A673 (cell line): ENCODE measurements around the gene B9D2. TPM values are rescaled to one million over a fixed set of nuclear protein-coding genes. Genes with fewer than 3 reads are reported as not detected.

Experiments used
- BruUV-seq: library from RNA; stranded (reverse); fragments of 400-500 nt; replicated peaks from 2 replicates; lab custom pipeline; 2021; lab: Mats Ljungman, UMichigan
- CTCF ChIA-PET: fragments of 300-600 bp; sonication (Branson Sonifier 250); formaldehyde crosslinking; loops from one replicate; lab custom pipeline; 2022; ENCODE audit warnings: antibody characterized with exemption; lab: Charles Lee
- POLR2A ChIA-PET: fragments of 300-600 bp; sonication (Branson Sonifier 250); formaldehyde crosslinking; loops from one replicate; lab custom pipeline; 2022; ENCODE audit warnings: antibody characterized with exemption; ENCODE audit not compliant: low non-redundant PET; lab: Charles Lee
- DNase-seq: peaks from one replicate; pipeline ENCODE4 v3.0.0-alpha.2; 2015; ENCODE audit warnings: low spot score
- H3K27ac ChIP-seq: fragments of 200-600 bp; sonication (generic); 2 replicates; pipeline ENCODE4 v1.5.1; 2016; ENCODE audit warnings: mixed run types, low read depth, mild to moderate bottlenecking, mixed read lengths, antibody characterized with exemption, low read length; ENCODE audit not compliant: poor library complexity, severe bottlenecking
- H3K27me3 ChIP-seq: fragments of 200-600 bp; sonication (generic); replicated peaks from 2 replicates; pipeline ENCODE4 v1.6.1; 2017; ENCODE audit warnings: mixed run types, low read depth, mild to moderate bottlenecking, mixed read lengths, antibody characterized with exemption, low read length; ENCODE audit not compliant: insufficient read depth, poor library complexity
- H3K36me3 ChIP-seq: fragments of 200-600 bp; sonication (generic); 2 replicates; pipeline ENCODE4 v1.6.1; 2016; ENCODE audit warnings: mixed run types, mild to moderate bottlenecking, mixed read lengths, antibody characterized with exemption, low read length; ENCODE audit not compliant: insufficient read depth, poor library complexity, severe bottlenecking
- H3K4me1 ChIP-seq: fragments of 200-600 bp; sonication (generic); 2 replicates; pipeline ENCODE4 v1.6.1; 2017; ENCODE audit warnings: mixed run types, mild to moderate bottlenecking, mixed read lengths, antibody characterized with exemption, low read length; ENCODE audit not compliant: insufficient read depth, poor library complexity, severe bottlenecking
- H3K4me3 ChIP-seq: fragments of 200-600 bp; sonication (generic); 2 replicates; pipeline ENCODE4 v1.5.1; 2016; ENCODE audit warnings: low read depth, mixed run types, mild to moderate bottlenecking, mixed read lengths, low read length; ENCODE audit not compliant: poor library complexity, severe bottlenecking
- H3K9me3 ChIP-seq: fragments of 200-600 bp; sonication (generic); 2 replicates; pipeline ENCODE4 v1.6.1; 2016; ENCODE audit warnings: mixed run types, low read depth, mild to moderate bottlenecking, mixed read lengths, antibody characterized with exemption, low read length; ENCODE audit not compliant: poor library complexity, severe bottlenecking
- CTCF ChIP-seq: fragments of 300-800, 200-600 bp; sonication (generic); conservative IDR thresholded peaks from 2 replicates; pipeline ENCODE4 v1.5.1; 2017; ENCODE audit warnings: low read depth, mild to moderate bottlenecking, antibody characterized with exemption, low read length, moderate library complexity, mixed read lengths
- EZH2 ChIP-seq: fragments of 200-600 bp; sonication (generic); IDR thresholded peaks from 2 replicates; pipeline ENCODE4 v1.6.1; 2017; ENCODE audit warnings: borderline replicate concordance, low read depth, mild to moderate bottlenecking, mixed read lengths, antibody characterized with exemption, low read length; ENCODE audit not compliant: poor library complexity, severe bottlenecking
- intact Hi-C: fragments of 100-400 bp; cut with micrococcal nuclease; formaldehyde crosslinking; loops from one replicate; pipeline ENCODE4 v1.10.0; 2022; ENCODE audit not compliant: unreplicated experiment
- total RNA-seq: library from RNA; stranded (reverse); gene quantifications from 2 replicates; pipeline ENCODE4 v1.2.3, GENCODE V29; 2021

B9D2 gene
- total RNA-seq, 1 experiment from 2014 or later, result 10.7 TPM

- no TSS peak for BruUV-seq
- ChIA-PET POLR2A (no interaction called here), CTCF (no interaction called here)
- intact Hi-C loops, result no loop called here
- H3K4me3 ChIP-seq, result peak within 1 kb of the TSS; percentile 55
- H3K36me3 ChIP-seq, result no peaks in the 10 kb centered on the region
- peaks cover 10% of the 10 kb centered on the region for H3K4me1 ChIP-seq
- no peaks in the 10 kb centered on the region for H3K9me3 ChIP-seq
- H3K27me3 ChIP-seq, result no peaks in the 10 kb centered on the region
- peak; percentile 44 for DNase-seq
- H3K27ac ChIP-seq, result peak within 1 kb of the TSS; percentile 35
- TF ChIP-seq CTCF (no peak), EZH2 (no peak)
These were observed 12.5 kb upstream of the B9D2 start, which contains the start of gene TMEM91 for GRCh38 chr19:41376241-41376997. TMEM91 (plus strand) TSS chr19:41376533; CDS start chr19:41378310, 1,777 bp downstream.

GRCh38 chr19:41373993-41374392 lies 10.0 kb upstream of the B9D2 start:
- Histone ChIP-seq H3K27ac (no peak overlapping the region), H3K36me3 (no peaks in the 10 kb centered on the region), H3K27me3 (no peaks in the 10 kb centered on the region), H3K4me1 (peaks cover 10% of the 10 kb centered on the region), H3K4me3 (no peak overlapping the region), H3K9me3 (no peaks in the 10 kb centered on the region)
- intact Hi-C loops, result no loop called here
- POLR2A ChIA-PET, result no interaction called here
- DNase-seq, result peak; percentile 96
- CTCF ChIA-PET, result no interaction called here
- BruUV-seq, result no TSS peak
- TF ChIP-seq EZH2 (no peak), CTCF (no peak)

DNA sequence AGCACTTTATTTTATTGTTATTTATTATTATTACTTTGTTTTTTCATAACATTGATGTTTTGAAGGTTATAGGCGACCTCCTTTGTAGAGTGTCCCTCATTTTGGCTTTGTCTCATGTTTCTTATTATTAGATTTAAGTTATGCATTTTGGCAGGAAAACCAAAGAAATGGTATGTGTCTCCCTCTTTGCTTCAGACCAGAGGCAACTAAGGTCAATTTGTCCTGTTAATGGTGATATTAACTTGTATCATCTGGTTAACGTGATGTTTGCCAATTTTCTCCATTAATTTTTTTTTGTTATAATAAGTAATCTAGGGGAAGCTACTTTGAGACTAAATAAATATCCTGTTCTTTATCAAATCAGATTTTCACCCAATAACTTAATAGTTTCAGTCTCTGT lies 8.6 kb upstream of the B9D2 start:
- no peaks in the 10 kb centered on the region for H3K27me3 ChIP-seq
- H3K4me3 ChIP-seq, result no peak overlapping the region
- ChIA-PET POLR2A (no interaction called here), CTCF (no interaction called here)
- TF ChIP-seq CTCF (no peak), EZH2 (no peak)
- DNase-seq, result no peak
- H3K36me3 ChIP-seq, result no peaks in the 10 kb centered on the region
- H3K27ac ChIP-seq, result no peak overlapping the region
- BruUV-seq, result no TSS peak
- H3K4me1 ChIP-seq, result peaks cover 10% of the 10 kb centered on the region
- H3K9me3 ChIP-seq, result no peaks in the 10 kb centered on the region
- intact Hi-C loops, result no loop called here
